Osteoblast (primary cell): ENCODE data around the gene BEGAIN. TPM values are rescaled to one million over a fixed set of nuclear protein-coding genes. Genes with fewer than 3 reads are reported as not detected.

Experiments used
- DNase-seq: peaks from one replicate; pipeline ENCODE4 v3.0.0; 2011; ENCODE audit warnings: low spot score, mixed read lengths; ENCODE audit not compliant: insufficient read length; ENCODE audit errors: missing footprints
- H2AFZ ChIP-seq: 2 replicates; pipeline ENCODE4 v1.6.0; 2011; ENCODE audit warnings: mild to moderate bottlenecking, low read length
- H3K27ac ChIP-seq: 2 replicates; pipeline ENCODE4 v1.5.1; 2011; ENCODE audit warnings: mild to moderate bottlenecking, low read depth, low read length, moderate library complexity
- H3K27me3 ChIP-seq: 2 replicates; pipeline ENCODE4 v1.6.0; 2012; ENCODE audit warnings: mild to moderate bottlenecking, control low read depth, inconsistent platforms, low read length, moderate library complexity; ENCODE audit not compliant: insufficient read depth
- H3K36me3 ChIP-seq: 2 replicates; pipeline ENCODE4 v1.5.1; 2011; ENCODE audit warnings: mild to moderate bottlenecking, low read length, control low read depth, moderate library complexity; ENCODE audit not compliant: insufficient read depth
- H3K4me1 ChIP-seq: 2 replicates; pipeline ENCODE4 v1.5.1; 2011; ENCODE audit warnings: mild to moderate bottlenecking, low read length, control low read depth, moderate library complexity; ENCODE audit not compliant: insufficient read depth
- H3K4me2 ChIP-seq: 2 replicates; pipeline ENCODE4 v1.6.0; 2011; ENCODE audit warnings: mild to moderate bottlenecking, low read length; ENCODE audit not compliant: insufficient read depth
- H3K4me3 ChIP-seq: fragments of 200-600 bp; sonication (generic); 3 replicates; pipeline ENCODE4 v1.5.1; 2012; ENCODE audit warnings: mild to moderate bottlenecking, low read length, inconsistent platforms; ENCODE audit not compliant: insufficient read depth
- H3K79me2 ChIP-seq: 2 replicates; pipeline ENCODE4 v1.6.0; 2012; ENCODE audit warnings: mild to moderate bottlenecking, low read length, control low read depth, inconsistent platforms; ENCODE audit not compliant: insufficient read depth
- H3K9me3 ChIP-seq: 2 replicates; pipeline ENCODE4 v1.5.1; 2011; ENCODE audit warnings: low read depth, low read length, control low read depth
- H4K20me1 ChIP-seq: 2 replicates; pipeline ENCODE4 v1.6.0; 2012; ENCODE audit warnings: mild to moderate bottlenecking, low read length, control low read depth; ENCODE audit not compliant: insufficient read depth
- CTCF ChIP-seq: IDR thresholded peaks from 2 replicates; pipeline ENCODE4 v1.5.1; 2011; ENCODE audit warnings: mild to moderate bottlenecking, low read depth, low read length, moderate library complexity; ENCODE audit errors: extremely low read depth
- total RNA-seq: library from RNA; depleted of rRNA; stranded (reverse); fragments of >200 nt; gene quantifications from 2 replicates; pipeline ENCODE4 v1.2.3, GENCODE V29; 2012

The BEGAIN gene
- total RNA-seq, 1 donor = 1.1 TPM

- no peak for TF ChIP-seq CTCF
- no peak overlapping the region for H2AFZ ChIP-seq
- DNase-seq = no peak
- no peaks in the 10 kb centered on the region for H3K79me2 ChIP-seq
- H4K20me1 ChIP-seq = no peaks in the 10 kb centered on the region
- no peaks in the 10 kb centered on the region for H3K9me3 ChIP-seq
- H3K4me2 ChIP-seq = no peak overlapping the region
- no peaks in the 10 kb centered on the region for H3K36me3 ChIP-seq
- peaks cover 53% of the 10 kb centered on the region for H3K27me3 ChIP-seq
- no peak overlapping the region for H3K4me3 ChIP-seq
- no peaks in the 10 kb centered on the region for H3K4me1 ChIP-seq
- H3K27ac ChIP-seq = no peak overlapping the region
These were observed 12.8 kb upstream of the BEGAIN start for GRCh38 chr14:100599981-100600380.

GRCh38 chr14:100594625-100594951 lies 7.4 kb upstream of the BEGAIN start:
- peak; percentile 48 for DNase-seq
- H3K27me3 ChIP-seq = peaks cover 32% of the 10 kb centered on the region
- H4K20me1 ChIP-seq = no peaks in the 10 kb centered on the region
- H3K4me2 ChIP-seq = no peak overlapping the region
- no peak overlapping the region for H3K27ac ChIP-seq
- H3K4me3 ChIP-seq = no peak overlapping the region
- no peak overlapping the region for H2AFZ ChIP-seq
- H3K36me3 ChIP-seq = no peaks in the 10 kb centered on the region
- no peaks in the 10 kb centered on the region for H3K9me3 ChIP-seq
- no peaks in the 10 kb centered on the region for H3K79me2 ChIP-seq
- H3K4me1 ChIP-seq = no peaks in the 10 kb centered on the region
- no peak for TF ChIP-seq CTCF

- Histone ChIP-seq H2AFZ (no peak overlapping the region), H4K20me1 (no peaks in the 10 kb centered on the region), H3K4me3 (no peak overlapping the region), H3K27ac (no peak overlapping the region), H3K9me3 (no peaks in the 10 kb centered on the region), H3K4me1 (no peaks in the 10 kb centered on the region), H3K79me2 (no peaks in the 10 kb centered on the region), H3K4me2 (no peak overlapping the region), H3K36me3 (no peaks in the 10 kb centered on the region), H3K27me3 (peaks cover 28% of the 10 kb centered on the region)
- DNase-seq = peak; percentile 42
- TF ChIP-seq CTCF = no peak
These were observed 6.8 kb upstream of the BEGAIN start for GRCh38 chr14:100593751-100594624.

- H3K9me3 ChIP-seq = no peaks in the 10 kb centered on the region
- H3K4me3 ChIP-seq = no peak overlapping the region
- peak; percentile 51 for DNase-seq
- no peaks in the 10 kb centered on the region for H4K20me1 ChIP-seq
- no peaks in the 10 kb centered on the region for H3K79me2 ChIP-seq
- H3K4me1 ChIP-seq = no peaks in the 10 kb centered on the region
- H3K4me2 ChIP-seq = no peak overlapping the region
- H3K27me3 ChIP-seq = peaks cover 25% of the 10 kb centered on the region
- H2AFZ ChIP-seq = no peak overlapping the region
- H3K36me3 ChIP-seq = no peaks in the 10 kb centered on the region
- no peak for TF ChIP-seq CTCF
- no peak overlapping the region for H3K27ac ChIP-seq
These were observed 5.8 kb upstream of the BEGAIN start for GRCh38 chr14:100592972-100593371.
